ENCODE results near the gene ADGRF1. TPM values are rescaled to one million over a fixed set of nuclear protein-coding genes. Genes with fewer than 3 reads are reported as not detected.
A peak's percentile ranks its signal among the peaks of the same experiment; 100 is the strongest.
"Not testable (repeated sequence)": the region's sequence is repeated elsewhere in the genome, so short reads cannot be mapped to it uniquely, and the experiment has no call there.

Gene ADGRF1
- not detected in 2 replicates for total RNA-seq (2014; rRNA removed; shearing (Covaris generic))

GRCh38 chr6:47042275-47042791, at the start of gene ADGRF1:
ADGRF1 (minus strand) TSS chr6:47042332; CDS start chr6:47029061, 13,271 bp downstream.
- DNase-seq (ENCODE audit: low spot score): no peak

GRCh38 chr6:47090881-47091280, 48.7 kb upstream of the ADGRF1 start:
- no peak for DNase-seq (ENCODE audit: low spot score)

- DNase-seq (ENCODE audit: low spot score): not testable (repeated sequence)
Observed at GRCh38 chr6:47089473-47089872, 47.3 kb upstream of the ADGRF1 start.

- DNase-seq (ENCODE audit: low spot score): no peak
Observed at GRCh38 chr6:47086051-47086770, 44.1 kb upstream of the ADGRF1 start.

- DNase-seq (ENCODE audit: low spot score): no peak
Observed at GRCh38 chr6:47084610-47085009, 42.5 kb upstream of the ADGRF1 start.

- peak; percentile 63 for DNase-seq (ENCODE audit: low spot score)
Observed at GRCh38 chr6:47083586-47084047, 41.5 kb upstream of the ADGRF1 start.

- DNase-seq (ENCODE audit: low spot score): no peak
Observed at GRCh38 chr6:47080083-47080596, 38.0 kb upstream of the ADGRF1 start.

- DNase-seq (ENCODE audit: low spot score): no peak
Observed at GRCh38 chr6:47079638-47080037, 37.5 kb upstream of the ADGRF1 start.

- DNase-seq (ENCODE audit: low spot score): no peak
Observed at GRCh38 chr6:47078991-47079390, 36.9 kb upstream of the ADGRF1 start.

GRCh38 chr6:47076422-47077344, 34.6 kb upstream of the ADGRF1 start:
- DNase-seq (ENCODE audit: low spot score): no peak

GRCh38 chr6:47075741-47076421, 33.7 kb upstream of the ADGRF1 start:
- no peak for DNase-seq (ENCODE audit: low spot score)

- DNase-seq (ENCODE audit: low spot score): no peak
Observed at GRCh38 chr6:47075168-47075567, 33.0 kb upstream of the ADGRF1 start.

- no peak for DNase-seq (ENCODE audit: low spot score)
Observed at GRCh38 chr6:47073125-47074110, 31.3 kb upstream of the ADGRF1 start.

GRCh38 chr6:47072667-47073066, 30.5 kb upstream of the ADGRF1 start:
- DNase-seq (ENCODE audit: low spot score): no peak

GRCh38 chr6:47071681-47072080, 29.5 kb upstream of the ADGRF1 start:
- DNase-seq (ENCODE audit: low spot score): no peak

GRCh38 chr6:47070461-47070860, 28.3 kb upstream of the ADGRF1 start:
- no peak for DNase-seq (ENCODE audit: low spot score)

- DNase-seq (ENCODE audit: low spot score): no peak
Observed at GRCh38 chr6:47069156-47069555, 27.0 kb upstream of the ADGRF1 start.

GRCh38 chr6:47066418-47066817, 24.3 kb upstream of the ADGRF1 start:
- no peak for DNase-seq (ENCODE audit: low spot score)

GRCh38 chr6:47064274-47064673, 22.1 kb upstream of the ADGRF1 start:
- DNase-seq (ENCODE audit: low spot score): no peak

- no peak for DNase-seq (ENCODE audit: low spot score)
Observed at GRCh38 chr6:47062346-47062745, 20.2 kb upstream of the ADGRF1 start.

Measured in A172 (cell line).